Trophoblast cell (in vitro differentiated cells and primary cell): ENCODE data around the gene PBX4.

Experiments
- DNase-seq, 2 donors: peaks; one replicate each; pipeline ENCODE4 v3.0.0-alpha.2; 2016
- H2AFZ ChIP-seq: 2 replicates; pipeline ENCODE4 v1.6.1; 2013; ENCODE audit warnings: low read length, moderate library complexity, mild to moderate bottlenecking; ENCODE audit not compliant: insufficient read depth, poor library complexity
- H2AK5ac ChIP-seq: 2 replicates; pipeline ENCODE4 v1.6.1; 2013; ENCODE audit warnings: mild to moderate bottlenecking, low read length
- H2BK120ac ChIP-seq: 2 replicates; pipeline ENCODE4 v1.6.1; 2013; ENCODE audit warnings: low read length, mild to moderate bottlenecking, moderate library complexity; ENCODE audit not compliant: insufficient read depth, poor library complexity
- H2BK12ac ChIP-seq: 2 replicates; pipeline ENCODE4 v1.6.1; 2013; ENCODE audit warnings: mild to moderate bottlenecking, low read length, moderate library complexity
- H2BK5ac ChIP-seq: 2 replicates; pipeline ENCODE4 v1.6.1; 2013; ENCODE audit warnings: low read length, low read depth, moderate library complexity, mild to moderate bottlenecking; ENCODE audit not compliant: poor library complexity
- H3K14ac ChIP-seq: 2 replicates; pipeline ENCODE4 v1.6.1; 2013; ENCODE audit warnings: mild to moderate bottlenecking, low read length
- H3K18ac ChIP-seq: 2 replicates; pipeline ENCODE4 v1.6.1; 2013; ENCODE audit warnings: mild to moderate bottlenecking, low read length
- H3K23ac ChIP-seq: 2 replicates; pipeline ENCODE4 v1.6.1; 2013; ENCODE audit warnings: low read length
- H3K27ac ChIP-seq: 2 replicates; pipeline ENCODE4 v1.5.1; 2013; ENCODE audit warnings: low read depth, mild to moderate bottlenecking, inconsistent platforms, low read length, moderate library complexity
- H3K27me3 ChIP-seq: 2 replicates; pipeline ENCODE4 v1.6.1; 2013; ENCODE audit warnings: inconsistent platforms, mild to moderate bottlenecking, low read length, moderate library complexity; ENCODE audit not compliant: insufficient read depth
- H3K36me3 ChIP-seq, 2 experiments: 1 replicate in 1 of 2; 2 replicates in 1 of 2; pipeline ENCODE4 v1.6.1; 2013; ENCODE audit warnings: low read length in 2 of 2, mild to moderate bottlenecking in 2 of 2, moderate library complexity in 1 of 2; ENCODE audit not compliant: insufficient read depth in 2 of 2, control insufficient read depth in 1 of 2
- H3K4ac ChIP-seq: 2 replicates; pipeline ENCODE4 v1.6.1; 2013; ENCODE audit warnings: low read depth, mild to moderate bottlenecking, low read length, moderate library complexity
- H3K4me1 ChIP-seq, 2 experiments: 1 replicate in 1 of 2; 2 replicates in 1 of 2; pipeline ENCODE4 v1.6.1; 2013; ENCODE audit warnings: low read length in 2 of 2, mild to moderate bottlenecking in 2 of 2, moderate library complexity in 1 of 2; ENCODE audit not compliant: insufficient read depth in 2 of 2, control insufficient read depth in 1 of 2
- H3K4me2 ChIP-seq: 2 replicates; pipeline ENCODE4 v1.6.1; 2013; ENCODE audit warnings: inconsistent platforms, mild to moderate bottlenecking, low read length, moderate library complexity
- H3K4me3 ChIP-seq: 2 replicates; pipeline ENCODE4 v1.5.1; 2013; ENCODE audit warnings: mild to moderate bottlenecking, low read depth, low read length, inconsistent platforms
- H3K79me1 ChIP-seq: one replicate; pipeline ENCODE4 v1.6.1; 2013; ENCODE audit warnings: low read length
- H3K79me2 ChIP-seq: 2 replicates; pipeline ENCODE4 v1.6.1; 2013; ENCODE audit warnings: low read length, mild to moderate bottlenecking; ENCODE audit not compliant: control insufficient read depth, insufficient read depth, poor library complexity
- H3K9ac ChIP-seq: 2 replicates; pipeline ENCODE4 v1.6.1; 2013; ENCODE audit warnings: mild to moderate bottlenecking, low read length
- H3K9me3 ChIP-seq: 2 replicates; pipeline ENCODE4 v1.6.1; 2013; ENCODE audit warnings: low read depth, mild to moderate bottlenecking, control low read depth, inconsistent platforms, low read length; ENCODE audit not compliant: insufficient read depth
- H4K12ac ChIP-seq: 2 replicates; pipeline ENCODE4 v1.6.1; 2013; ENCODE audit warnings: low read depth, mild to moderate bottlenecking, low read length, moderate library complexity
- H4K8ac ChIP-seq: 2 replicates; pipeline ENCODE4 v1.6.1; 2013; ENCODE audit warnings: low read depth, mild to moderate bottlenecking, low read length, moderate library complexity
- H4K91ac ChIP-seq: one replicate; pipeline ENCODE4 v1.6.1; 2013; ENCODE audit warnings: low read depth, mild to moderate bottlenecking, low read length, moderate library complexity
- WGBS: extraction: QIAGEN DNeasy Blood & Tissue Kit; methylation state at CpG from one replicate; pipeline ENCODE4 v1.1.7; 2013; ENCODE audit warnings: missing lambda C conversion rate; ENCODE audit not compliant: insufficient read length, insufficient coverage; ENCODE audit errors: extremely low coverage; 5-methylcytosine and 5-hydroxymethylcytosine counted together

The PBX4 gene

DNA sequence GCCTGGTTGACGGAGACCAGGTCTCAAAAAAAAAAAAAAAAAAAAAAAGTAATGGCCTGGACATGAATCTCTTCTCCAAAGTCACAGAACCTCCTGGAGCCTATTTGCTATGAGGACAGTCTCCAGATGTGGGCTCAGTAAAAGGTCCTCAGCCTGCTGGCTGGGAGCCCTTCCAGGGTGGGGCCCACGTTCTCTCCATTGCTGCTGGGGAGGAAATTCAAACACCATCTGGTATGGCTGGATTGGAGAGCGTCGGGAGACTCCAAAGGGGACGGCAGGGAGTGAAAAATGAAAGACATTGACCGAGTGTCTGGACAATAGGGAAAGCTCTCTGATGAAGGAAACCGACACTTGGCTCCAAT is 1.3 kb upstream of the PBX4 start:
- Histone ChIP-seq H3K79me2 (no peaks in the 10 kb centered on the region), H3K4me3 (no peak overlapping the region), H3K23ac (no peak overlapping the region), H2BK120ac (no peak overlapping the region), H3K79me1 (no peaks in the 10 kb centered on the region), H3K9me3 (no peaks in the 10 kb centered on the region), H3K27ac (no peak overlapping the region), H3K4me1 (peaks cover 3 to 6% of the 10 kb centered on the region in 2 experiments), H2AFZ (no peak overlapping the region), H4K12ac (no peak overlapping the region), H3K14ac (no peak overlapping the region), H2BK12ac (no peak overlapping the region), H3K18ac (no peak overlapping the region), H3K27me3 (no peaks in the 10 kb centered on the region), H3K9ac (no peak overlapping the region), H3K4ac (no peak overlapping the region), H3K4me2 (no peak overlapping the region), H2BK5ac (no peak overlapping the region), H4K91ac (no peak overlapping the region), H4K8ac (no peak overlapping the region), H2AK5ac (no peak overlapping the region), H3K36me3 (peaks cover 14 to 18% of the 10 kb centered on the region in 2 experiments)
- DNase-seq = peak in 1 of 2 donors; percentile 69
- WGBS = no CpG with 5 or more reads among the region's 7 CpGs

- no peaks in the 10 kb centered on the region for H3K79me1 ChIP-seq
- DNase-seq = no peak
- H3K27me3 ChIP-seq = no peaks in the 10 kb centered on the region
- no peak overlapping the region for H4K8ac ChIP-seq
- no peak overlapping the region for H3K23ac ChIP-seq
- no peak overlapping the region for H2BK5ac ChIP-seq
- no peak overlapping the region for H3K9ac ChIP-seq
- H3K4me3 ChIP-seq = no peak overlapping the region
- no CpG with 5 or more reads among the region's 21 CpGs for WGBS
- H3K36me3 ChIP-seq = peaks cover 11 to 14% of the 10 kb centered on the region in 2 experiments
- H3K4ac ChIP-seq = no peak overlapping the region
- H3K4me1 ChIP-seq = peaks cover 3 to 6% of the 10 kb centered on the region in 2 experiments
- H3K9me3 ChIP-seq = no peaks in the 10 kb centered on the region
- H3K27ac ChIP-seq = no peak overlapping the region
- H2AK5ac ChIP-seq = no peak overlapping the region
- peak overlapping the region; percentile 97 for H3K4me2 ChIP-seq
- no peak overlapping the region for H3K18ac ChIP-seq
- H3K79me2 ChIP-seq = no peaks in the 10 kb centered on the region
- no peak overlapping the region for H4K12ac ChIP-seq
- H4K91ac ChIP-seq = no peak overlapping the region
- no peak overlapping the region for H2BK120ac ChIP-seq
- H2BK12ac ChIP-seq = no peak overlapping the region
- no peak overlapping the region for H3K14ac ChIP-seq
- no peak overlapping the region for H2AFZ ChIP-seq
These were observed 828 bp upstream of the PBX4 start for GRCh38 chr19:19619181-19619848.

GRCh38 chr19:19615086-19615485 is 3.4 kb downstream of the PBX4 start:
- H2BK12ac ChIP-seq = no peak overlapping the region
- no peak overlapping the region for H3K27ac ChIP-seq
- peak; percentile 58 to 63 for DNase-seq
- no CpG with 5 or more reads among the region's 3 CpGs for WGBS
- no peak overlapping the region for H4K8ac ChIP-seq
- H3K4me2 ChIP-seq = no peak overlapping the region
- H3K14ac ChIP-seq = no peak overlapping the region
- no peaks in the 10 kb centered on the region for H3K27me3 ChIP-seq
- H4K12ac ChIP-seq = no peak overlapping the region
- H3K18ac ChIP-seq = no peak overlapping the region
- H3K4ac ChIP-seq = no peak overlapping the region
- no peak overlapping the region for H2AFZ ChIP-seq
- no peak overlapping the region for H2AK5ac ChIP-seq
- peaks cover 8 to 12% of the 10 kb centered on the region in 2 experiments for H3K4me1 ChIP-seq
- no peak overlapping the region for H4K91ac ChIP-seq
- no peak overlapping the region for H3K4me3 ChIP-seq
- H3K36me3 ChIP-seq = no peaks in the 10 kb centered on the region
- H3K9me3 ChIP-seq = no peaks in the 10 kb centered on the region
- no peak overlapping the region for H3K9ac ChIP-seq
- H2BK5ac ChIP-seq = no peak overlapping the region
- no peak overlapping the region for H3K23ac ChIP-seq
- no peaks in the 10 kb centered on the region for H3K79me1 ChIP-seq
- no peak overlapping the region for H2BK120ac ChIP-seq
- H3K79me2 ChIP-seq = no peaks in the 10 kb centered on the region

DNA sequence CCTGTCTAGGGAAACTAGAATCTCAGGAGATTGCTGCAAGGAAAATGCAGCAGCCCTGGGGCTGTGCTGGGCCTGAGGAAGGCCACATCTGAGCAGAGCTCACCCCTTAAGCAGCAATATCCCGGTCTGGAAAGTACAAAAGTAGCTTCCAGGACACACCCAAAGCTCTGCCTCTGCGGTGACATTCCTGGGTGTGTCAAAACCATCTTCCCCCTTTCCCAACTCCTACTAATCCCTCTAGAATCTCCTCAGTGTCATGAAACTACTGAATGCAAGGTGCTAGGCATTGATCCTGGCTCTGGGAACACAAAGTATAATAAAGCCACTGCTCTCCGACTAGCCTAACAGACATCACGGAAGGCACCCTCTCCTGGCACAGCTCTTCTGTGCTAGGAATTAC is 5.0 kb downstream of the PBX4 start:
- Histone ChIP-seq H4K12ac (no peak overlapping the region), H2AFZ (no peak overlapping the region), H3K79me2 (no peaks in the 10 kb centered on the region), H3K36me3 (no peaks in the 10 kb centered on the region), H3K23ac (no peak overlapping the region), H3K79me1 (no peaks in the 10 kb centered on the region), H3K4me2 (no peak overlapping the region), H3K18ac (no peak overlapping the region), H2BK5ac (no peak overlapping the region), H2BK120ac (no peak overlapping the region), H4K91ac (no peak overlapping the region), H3K14ac (no peak overlapping the region), H4K8ac (no peak overlapping the region), H3K27me3 (no peaks in the 10 kb centered on the region), H2BK12ac (no peak overlapping the region), H2AK5ac (no peak overlapping the region), H3K27ac (no peak overlapping the region), H3K4ac (no peak overlapping the region), H3K4me1 (peaks cover 8 to 9% of the 10 kb centered on the region in 2 experiments), H3K4me3 (no peak overlapping the region), H3K9me3 (no peaks in the 10 kb centered on the region), H3K9ac (no peak overlapping the region)
- peak; percentile 96 for DNase-seq
- no CpG with 5 or more reads among the region's 4 CpGs for WGBS
